ENCODE data around the gene INF2. TPM values are rescaled to one million over a fixed set of nuclear protein-coding genes. Genes with fewer than 3 reads are reported as not detected.
"Not testable (repeated sequence)": the region's sequence is repeated elsewhere in the genome, so short reads cannot be mapped to it uniquely, and the experiment has no call there.

Gene INF2
- total RNA-seq, 1 donor from 2014 or later = 7.8 TPM

DNA sequence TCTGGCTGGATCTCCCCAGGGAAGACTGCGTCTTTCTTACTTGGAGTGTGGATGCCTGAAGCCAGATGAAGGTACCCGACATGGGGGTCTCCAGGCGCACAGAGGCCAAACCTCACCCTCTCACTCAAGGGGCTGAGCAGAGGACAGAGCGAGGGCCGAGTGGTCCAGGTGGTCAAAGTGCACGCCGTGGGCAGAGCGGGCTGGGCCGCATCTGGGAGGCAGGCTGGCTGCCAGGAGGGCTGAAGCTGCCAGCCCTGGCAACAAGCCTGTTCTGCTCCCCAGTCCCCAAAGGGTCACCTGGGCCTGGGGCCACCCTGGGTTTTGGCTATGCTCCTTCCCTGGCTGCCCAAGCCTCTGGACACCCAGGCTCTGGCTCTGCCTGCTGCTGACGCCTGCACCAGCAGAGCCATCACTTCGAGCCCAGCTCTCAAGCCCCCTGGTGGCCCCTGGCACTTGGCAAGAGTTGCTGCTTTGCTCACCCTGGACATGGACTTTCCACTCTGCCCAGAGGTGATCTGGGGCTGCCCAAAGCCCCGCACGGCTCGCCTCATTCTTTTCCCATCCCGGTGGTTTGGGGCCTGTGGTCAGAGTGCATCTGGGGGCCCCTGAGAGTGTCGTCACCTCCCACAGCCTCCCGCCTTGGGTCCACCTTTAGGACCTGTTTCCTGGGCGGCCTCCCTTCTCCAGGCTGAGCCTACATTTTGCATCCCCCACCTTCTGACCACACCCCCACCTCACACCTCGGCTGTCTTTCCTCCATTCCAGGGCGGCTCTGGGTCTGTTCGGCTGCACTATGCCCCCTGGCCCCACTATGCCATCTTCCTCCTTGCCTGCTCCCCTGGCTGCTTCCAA is 37.4 kb downstream of the INF2 start:
- no peaks in the 10 kb centered on the region for H3K36me3 ChIP-seq
- H3K9me3 ChIP-seq (ENCODE audit: low read depth) = no peaks in the 10 kb centered on the region
- Mint-ChIP-seq H3K27ac (no peak overlapping the region), H3K36me3 (no peaks in the 10 kb centered on the region), H3K4me1 (peaks cover 10% of the 10 kb centered on the region), H3K4me3 (peak overlapping the region; percentile 56), H3K9me3 (peaks cover 2% of the 10 kb centered on the region), H3K27me3 (ENCODE audit: insufficient read depth, low read depth) (peaks cover 5% of the 10 kb centered on the region)
- no peak overlapping the region for H3K4me2 ChIP-seq
- H3K9ac ChIP-seq = no peak overlapping the region
- no peak for DNase-seq (ENCODE audit: low spot score)
- no peaks in the 10 kb centered on the region for H3K27me3 ChIP-seq
- no peak overlapping the region for H2AFZ ChIP-seq (replicated peaks)
- H3F3A ChIP-seq (ENCODE audit: low read depth) = no peaks in the 10 kb centered on the region
- H3K4me3 ChIP-seq = no peak overlapping the region
- H3K27ac ChIP-seq = no peak overlapping the region
- TF ChIP-seq EZH2phosphoT487 (IDR thresholded peaks at IDR 0.05) = no peak
- TF ChIP-seq, protein P1, sequence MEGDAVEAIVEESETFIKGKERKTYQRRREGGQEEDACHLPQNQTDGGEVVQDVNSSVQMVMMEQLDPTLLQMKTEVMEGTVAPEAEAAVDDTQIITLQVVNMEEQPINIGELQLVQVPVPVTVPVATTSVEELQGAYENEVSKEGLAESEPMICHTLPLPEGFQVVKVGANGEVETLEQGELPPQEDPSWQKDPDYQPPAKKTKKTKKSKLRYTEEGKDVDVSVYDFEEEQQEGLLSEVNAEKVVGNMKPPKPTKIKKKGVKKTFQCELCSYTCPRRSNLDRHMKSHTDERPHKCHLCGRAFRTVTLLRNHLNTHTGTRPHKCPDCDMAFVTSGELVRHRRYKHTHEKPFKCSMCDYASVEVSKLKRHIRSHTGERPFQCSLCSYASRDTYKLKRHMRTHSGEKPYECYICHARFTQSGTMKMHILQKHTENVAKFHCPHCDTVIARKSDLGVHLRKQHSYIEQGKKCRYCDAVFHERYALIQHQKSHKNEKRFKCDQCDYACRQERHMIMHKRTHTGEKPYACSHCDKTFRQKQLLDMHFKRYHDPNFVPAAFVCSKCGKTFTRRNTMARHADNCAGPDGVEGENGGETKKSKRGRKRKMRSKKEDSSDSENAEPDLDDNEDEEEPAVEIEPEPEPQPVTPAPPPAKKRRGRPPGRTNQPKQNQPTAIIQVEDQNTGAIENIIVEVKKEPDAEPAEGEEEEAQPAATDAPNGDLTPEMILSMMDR (IDR thresholded peaks at IDR 0.05) = peak; percentile 23
- peaks cover 2% of the 10 kb centered on the region for H4K20me1 ChIP-seq (ENCODE audit: low read depth)
- H3K4me1 ChIP-seq = peaks cover 13% of the 10 kb centered on the region
- H3K79me2 ChIP-seq (ENCODE audit: low read depth) = no peaks in the 10 kb centered on the region

DNA sequence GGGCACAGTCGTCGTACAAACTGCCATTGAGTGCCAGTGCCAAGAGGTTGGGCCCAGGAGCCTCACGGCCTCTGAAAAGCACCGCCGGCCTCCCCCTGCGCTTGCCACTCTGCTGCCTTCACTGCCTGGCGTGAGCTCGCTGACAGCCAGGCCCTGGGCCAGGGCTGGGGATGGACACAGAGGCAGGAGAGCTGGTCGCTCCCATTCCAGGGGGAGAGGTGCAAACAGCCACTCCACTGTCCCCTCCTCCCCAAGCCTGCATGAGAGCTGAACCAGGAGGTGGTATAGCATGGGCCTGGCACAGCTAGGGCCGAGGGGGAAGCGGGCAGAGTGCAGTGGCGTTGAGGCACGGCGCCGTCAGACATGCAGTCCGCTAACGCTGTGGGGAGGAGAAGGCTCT is 39.2 kb downstream of the INF2 start:
- no peaks in the 10 kb centered on the region for H3K27me3 Mint-ChIP-seq (ENCODE audit: insufficient read depth, low read depth)
- H4K20me1 ChIP-seq (ENCODE audit: low read depth) = no peaks in the 10 kb centered on the region
- no peak overlapping the region for H3K27ac ChIP-seq
- H3K4me2 ChIP-seq = no peak overlapping the region
- no peak overlapping the region for H3K4me3 Mint-ChIP-seq
- no peaks in the 10 kb centered on the region for H3F3A ChIP-seq (ENCODE audit: low read depth)
- H3K79me2 ChIP-seq (ENCODE audit: low read depth) = no peaks in the 10 kb centered on the region
- H3K9ac ChIP-seq = no peak overlapping the region
- H3K36me3 ChIP-seq = no peaks in the 10 kb centered on the region
- H3K27me3 ChIP-seq = no peaks in the 10 kb centered on the region
- H3K9me3 ChIP-seq (ENCODE audit: low read depth) = no peaks in the 10 kb centered on the region
- TF ChIP-seq, protein P1 (IDR thresholded peaks at IDR 0.05) = no peak
- TF ChIP-seq EZH2phosphoT487 (IDR thresholded peaks at IDR 0.05) (no peak), EZH2 (IDR thresholded peaks at IDR 0.05) (no peak)
- no peak for DNase-seq (ENCODE audit: low spot score)
- H3K9me3 Mint-ChIP-seq = peaks cover 2% of the 10 kb centered on the region
- H3K4me1 ChIP-seq = peaks cover 13% of the 10 kb centered on the region
- H3K4me1 Mint-ChIP-seq = peaks cover 8% of the 10 kb centered on the region
- no peaks in the 10 kb centered on the region for H3K36me3 Mint-ChIP-seq
- H3K27ac Mint-ChIP-seq = no peak overlapping the region
- H3K4me3 ChIP-seq = no peak overlapping the region
- no peak overlapping the region for H2AFZ ChIP-seq (replicated peaks)

DNA sequence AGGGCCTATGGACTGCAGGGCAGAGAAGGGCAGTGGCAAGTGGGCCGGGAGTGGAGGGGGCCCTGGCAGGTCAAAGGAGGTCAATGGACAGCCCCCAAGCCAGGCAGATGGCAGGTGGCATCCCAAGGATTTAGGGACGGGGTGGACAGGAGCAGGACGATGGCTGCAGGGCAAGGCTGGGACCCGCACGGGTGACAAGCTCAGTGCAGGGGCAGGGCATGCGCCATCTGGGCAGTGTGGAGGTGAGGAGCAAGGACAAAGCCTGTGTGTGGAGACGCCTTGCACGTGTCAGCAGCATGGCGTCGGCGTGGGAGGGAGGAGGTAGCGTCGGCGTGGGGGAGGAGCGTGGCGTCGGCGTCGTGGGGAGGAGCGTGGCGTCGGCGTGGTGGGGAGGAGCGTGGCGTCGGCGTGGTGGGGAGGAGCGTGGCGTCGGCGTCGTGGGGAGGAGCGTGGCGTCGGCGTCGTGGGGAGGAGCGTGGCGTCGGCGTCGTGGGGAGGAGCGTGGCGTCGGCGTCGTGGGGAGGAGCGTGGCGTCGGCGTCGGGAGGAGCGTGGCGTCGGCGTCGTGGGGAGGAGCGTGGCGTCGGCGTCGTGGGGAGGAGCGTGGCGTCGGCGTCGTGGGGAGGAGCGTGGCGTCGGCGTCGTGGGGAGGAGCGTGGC is 39.9 kb downstream of the INF2 start:
- H3K4me3 Mint-ChIP-seq; H3K27me3 Mint-ChIP-seq (ENCODE audit: insufficient read depth, low read depth): not testable (repeated sequence)
- peak overlapping the region; percentile 60 for H3K27ac Mint-ChIP-seq

DNA sequence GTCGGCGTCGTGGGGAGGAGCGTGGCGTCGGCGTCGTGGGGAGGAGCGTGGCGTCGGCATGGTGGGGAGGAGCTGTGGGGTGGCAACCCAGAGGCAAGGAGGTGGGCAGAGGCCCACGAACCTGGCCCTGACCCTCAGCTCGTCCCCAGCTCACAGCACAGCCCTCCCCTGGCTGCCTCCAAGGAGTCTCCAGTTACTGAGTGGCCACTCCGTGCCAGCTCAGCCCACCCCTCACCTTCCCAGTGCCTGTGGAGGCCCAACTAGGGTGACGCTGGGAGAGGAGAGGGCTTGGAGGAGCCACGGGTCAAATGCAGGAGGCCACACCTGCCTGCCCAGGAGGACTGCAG is 40.4 kb downstream of the INF2 start:
- H3K4me3 Mint-ChIP-seq = no peak overlapping the region
- H3K4me1 Mint-ChIP-seq = peaks cover 8% of the 10 kb centered on the region
- Histone ChIP-seq H3K4me2 (no peak overlapping the region), H3K4me1 (peaks cover 9% of the 10 kb centered on the region), H3K9me3 (ENCODE audit: low read depth) (no peaks in the 10 kb centered on the region), H3K79me2 (ENCODE audit: low read depth) (no peaks in the 10 kb centered on the region), H3K27ac (no peak overlapping the region), H3K27me3 (no peaks in the 10 kb centered on the region), H3K36me3 (no peaks in the 10 kb centered on the region), H4K20me1 (ENCODE audit: low read depth) (no peaks in the 10 kb centered on the region), H2AFZ (replicated peaks) (no peak overlapping the region), H3K9ac (no peak overlapping the region), H3F3A (ENCODE audit: low read depth) (no peaks in the 10 kb centered on the region), H3K4me3 (no peak overlapping the region)
- H3K36me3 Mint-ChIP-seq = no peaks in the 10 kb centered on the region
- H3K9me3 Mint-ChIP-seq = peaks cover 2% of the 10 kb centered on the region
- TF ChIP-seq EZH2 (IDR thresholded peaks at IDR 0.05) (no peak), EZH2phosphoT487 (IDR thresholded peaks at IDR 0.05) (no peak)
- TF ChIP-seq, protein P1 (IDR thresholded peaks at IDR 0.05) = no peak
- H3K27ac Mint-ChIP-seq = no peak overlapping the region
- no peak for DNase-seq (ENCODE audit: low spot score)
- no peaks in the 10 kb centered on the region for H3K27me3 Mint-ChIP-seq (ENCODE audit: insufficient read depth, low read depth)

More for the DNA sequence above, 39.9 kb downstream of the INF2 start:
- not testable (repeated sequence) for H3K4me1 Mint-ChIP-seq; H3F3A ChIP-seq (ENCODE audit: low read depth); H2AFZ ChIP-seq (replicated peaks); H3K27ac ChIP-seq; DNase-seq (ENCODE audit: low spot score); H3K9me3 Mint-ChIP-seq; H3K36me3 ChIP-seq; H3K27me3 ChIP-seq; H3K9me3 ChIP-seq (ENCODE audit: low read depth); H4K20me1 ChIP-seq (ENCODE audit: low read depth); H3K9ac ChIP-seq; H3K4me3 ChIP-seq; H3K36me3 Mint-ChIP-seq; H3K4me2 ChIP-seq; H3K79me2 ChIP-seq (ENCODE audit: low read depth)
- peaks cover 13% of the 10 kb centered on the region for H3K4me1 ChIP-seq

Measured in neural progenitor cell (in vitro differentiated cells).